Mammary epithelial cell (primary cell): Measurements from ENCODE around the gene WDR1.

Experiments
- CTCF ChIP-seq, 2 donors: IDR thresholded peaks in 1 of 2; conservative IDR thresholded peaks in 1 of 2; 2 replicates each; pipeline ENCODE4 v1.5.1; 2011 to 2012; ENCODE audit warnings: inconsistent platforms in 2 of 2, low read length in 2 of 2, mild to moderate bottlenecking in 2 of 2, control low read depth in 1 of 2, low read depth in 1 of 2; ENCODE audit not compliant: insufficient read depth in 1 of 2; ENCODE audit errors: extremely low read depth in 1 of 2
- EZH2 ChIP-seq: IDR thresholded peaks from 2 replicates; pipeline ENCODE4 v1.6.1; 2012; ENCODE audit warnings: low read length, inconsistent platforms, borderline replicate concordance

- TF ChIP-seq CTCF (conservative IDR thresholded peaks at IDR 0.05 in 1 of 2, IDR thresholded peaks at IDR 0.05 in 1 of 2; ENCODE audit: extremely low read depth in 1 of 2, insufficient read depth in 1 of 2, low read depth in 1 of 2, low read length in 2 of 2) = no peak
- TF ChIP-seq EZH2 = no peak
Measured at GRCh38 chr4:10098780-10099160, 17.8 kb downstream of the WDR1 start.
